HepG2 (cell line): Measurements from ENCODE around the gene RNFT2. TPM values are rescaled to one million over a fixed set of nuclear protein-coding genes. Genes with fewer than 3 reads are reported as not detected.

ENCODE experiments used
- ATF7 ChIP-seq, 2 experiments: fragments of 450-650 bp in 1 of 2; sonication (generic) in 1 of 2; formaldehyde crosslinking in 1 of 2; IDR thresholded peaks; 2 replicates each; pipeline versions ENCODE4 v1.4.0 to v1.6.1; 2016 to 2020; ENCODE audit warnings: antibody characterized with exemption in 1 of 2, mild to moderate bottlenecking in 1 of 2, missing genetic modification reagents in 1 of 2
- CCDC6 ChIP-seq: sonication (generic); formaldehyde crosslinking; IDR thresholded peaks from 2 replicates; pipeline ENCODE4 v1.8.1; 2022; ENCODE audit warnings: mild to moderate bottlenecking, missing genetic modification reagents, moderate library complexity
- HMGXB4 ChIP-seq, 2 experiments: sonication (generic) in 1 of 2; formaldehyde crosslinking in 1 of 2; IDR thresholded peaks; 2 replicates each; pipeline versions ENCODE4 v1.4.0 to v1.6.1; 2018 to 2020; ENCODE audit warnings: missing genetic modification reagents in 2 of 2, borderline replicate concordance in 1 of 2, low read depth in 1 of 2, mild to moderate bottlenecking in 1 of 2, missing biosample characterization in 1 of 2
- MAZ ChIP-seq, 2 experiments: sonication (generic) in 1 of 2; formaldehyde crosslinking in 1 of 2; IDR thresholded peaks; 2 replicates each; pipeline versions ENCODE4 v1.5.0 to v1.6.1; 2012 to 2020; ENCODE audit warnings: low read depth in 2 of 2, mild to moderate bottlenecking in 2 of 2, borderline replicate concordance in 1 of 2, improper control_type of control experiment in 1 of 2, low read length in 1 of 2, missing genetic modification reagents in 1 of 2, moderate library complexity in 1 of 2
- NR2C2 ChIP-seq: sonication (generic); formaldehyde crosslinking; IDR thresholded peaks from 2 replicates; pipeline ENCODE4 v1.4.0; 2020; ENCODE audit warnings: missing genetic modification reagents, mild to moderate bottlenecking, moderate library complexity, borderline replicate concordance
- NR2F1 ChIP-seq, 2 experiments: fragments of 450-650 bp in 1 of 2; formaldehyde crosslinking in 1 of 2; IDR thresholded peaks; 2 replicates each; pipeline versions ENCODE4 v1.5.0 to v1.6.1; 2016 to 2020; ENCODE audit warnings: mild to moderate bottlenecking in 1 of 2, missing compliant biosample characterization in 1 of 2, missing genetic modification reagents in 1 of 2, moderate library complexity in 1 of 2
- PHF21A ChIP-seq: sonication (generic); formaldehyde crosslinking; IDR thresholded peaks from 2 replicates; pipeline ENCODE4 v1.5.0; 2020; ENCODE audit warnings: mild to moderate bottlenecking, missing genetic modification reagents
- RFX3 ChIP-seq: IDR thresholded peaks from 2 replicates; pipeline ENCODE4 v1.6.1; 2016; ENCODE audit warnings: missing biosample characterization, missing genetic modification reagents
- RFXANK ChIP-seq: IDR thresholded peaks from 2 replicates; pipeline ENCODE4 v1.6.1; 2016
- SRY ChIP-seq: sonication (generic); formaldehyde crosslinking; IDR thresholded peaks from 2 replicates; pipeline ENCODE4 v1.8.0; 2022; ENCODE audit warnings: mild to moderate bottlenecking, missing genetic modification reagents
- THAP11 ChIP-seq: IDR thresholded peaks from 2 replicates; pipeline ENCODE4 v1.6.1; 2016; ENCODE audit warnings: missing biosample characterization, missing genetic modification reagents
- ZBTB25 ChIP-seq: IDR thresholded peaks from 2 replicates; pipeline ENCODE4 v1.6.1; 2018; ENCODE audit warnings: missing genetic modification reagents
- ZBTB7A ChIP-seq: sonication (generic); formaldehyde crosslinking; IDR thresholded peaks from 2 replicates; pipeline ENCODE4 v1.8.0; 2022; ENCODE audit warnings: mild to moderate bottlenecking, missing genetic modification reagents
- ZHX2 ChIP-seq, 2 experiments: sonication (generic) in 1 of 2; formaldehyde crosslinking in 1 of 2; IDR thresholded peaks; 2 replicates each; pipeline versions ENCODE4 v1.6.1 to v1.9.0; 2014 to 2022; ENCODE audit warnings: antibody characterized with exemption in 1 of 2, borderline replicate concordance in 1 of 2, inconsistent platforms in 1 of 2, low read depth in 1 of 2, missing genetic modification reagents in 1 of 2
- ZNF383 ChIP-seq: sonication (generic); formaldehyde crosslinking; IDR thresholded peaks from 2 replicates; pipeline ENCODE4 v1.4.0; 2020; ENCODE audit warnings: missing genetic modification reagents, mild to moderate bottlenecking, borderline replicate concordance
- ZNF431 ChIP-seq: sonication (generic); formaldehyde crosslinking; IDR thresholded peaks from 2 replicates; pipeline ENCODE4 v1.9.0; 2022; ENCODE audit warnings: missing genetic modification reagents, low read depth, mild to moderate bottlenecking, borderline replicate concordance
- ZNF510 ChIP-seq: sonication (generic); formaldehyde crosslinking; IDR thresholded peaks from 2 replicates; pipeline ENCODE4 v1.4.0; 2020; ENCODE audit warnings: low read depth, mild to moderate bottlenecking, missing genetic modification reagents
- polyA plus RNA-seq, 8 experiments: library from polyadenylated mRNA; depleted of rRNA in 3 of 8; stranded (reverse) in 7 of 8; unstranded in 1 of 8; fragments of >200 nt; fragmentation: Illumina TruSeq in 4 of 8; extraction: Trizol in 4 of 8; gene quantifications; 2 replicates each; pipeline versions ENCODE4 v1.2.1 to v1.2.3, GENCODE V29; 2011 to 2016; ENCODE audit warnings: low read depth in 4 of 8, missing spikeins in 1 of 8, mixed read lengths in 1 of 8; ENCODE audit not compliant: insufficient read depth in 1 of 8
- total RNA-seq, 5 experiments: library from RNA; depleted of rRNA; stranded (reverse); fragments of >200 nt; fragmentation: Illumina TruSeq; extraction: Trizol; gene quantifications; 2 replicates each; pipeline ENCODE4 v1.2.3, GENCODE V29; 2016; ENCODE audit warnings: low read depth in 1 of 5

The RNFT2 gene
- total and polyA plus RNA-seq, 2 of the 13 experiments (the other 11 are each of a cell fraction or from before 2014, with no cell fraction given) = 3.3 to 8.3 TPM

- TF ChIP-seq THAP11 (CRISPR knock-in tag) (peak; percentile 74), ZBTB25 (CRISPR knock-in tag) (peak; percentile 55; the same call in 1 of the 2 replicates), NR2F1 (CRISPR knock-in tag; IDR thresholded peaks at IDR 0.05) (no peak), HMGXB4 (CRISPR knock-in tag; IDR thresholded peaks at IDR 0.05; ENCODE audit: borderline replicate concordance in 1 of 2, low read depth in 1 of 2) (peak in 1 of 2 experiments; percentile 25; a peak in 1 of 4 replicates), ZBTB7A (no peak), ZNF431 (CRISPR knock-in tag) (peak; percentile 72; the same call in 1 of the 2 replicates), ZNF383 (no peak), RFXANK (CRISPR knock-in tag) (no peak), ZHX2 (IDR thresholded peaks at IDR 0.05; ENCODE audit: low read depth) (peak; percentile 92), ZHX2 (CRISPR knock-in tag; IDR thresholded peaks at IDR 0.05; ENCODE audit: borderline replicate concordance) (no peak), SRY (CRISPR knock-in tag) (0 out of 2 replicates have a peak, but pooled peaks have one; percentile 25), NR2C2 (CRISPR knock-in tag) (peak; percentile 40; the same call in 1 of the 2 replicates), PHF21A (peak; percentile 45; the same call in 1 of the 2 replicates), MAZ (IDR thresholded peaks at IDR 0.05; ENCODE audit: borderline replicate concordance, low read depth, low read length) (no peak), MAZ (CRISPR knock-in tag; IDR thresholded peaks at IDR 0.05; ENCODE audit: low read depth) (peak; percentile 56; the same call in 1 of the 2 replicates), RFX3 (peak; percentile 73), ATF7 (IDR thresholded peaks at IDR 0.05) (peak; percentile 98), ATF7 (CRISPR knock-in tag; IDR thresholded peaks at IDR 0.05) (peak; percentile 84), ZNF510 (CRISPR knock-in tag) (0 out of 2 replicates have a peak, but pooled peaks have one; percentile 66), CCDC6 (CRISPR knock-in tag) (peak; percentile 43; the same call in 1 of the 2 replicates)
These were observed 81.1 kb downstream of the RNFT2 start (continued) for GRCh38 chr12:116818948-116819832.
